Measurements from ENCODE around the gene COL23A1. TPM values are rescaled to one million over a fixed set of nuclear protein-coding genes. Genes with fewer than 3 reads are reported as not detected.

Gene COL23A1
- total and polyA plus RNA-seq, 2 of the 8 experiments (the other 6 are each of a cell fraction or from before 2014, with no cell fraction given) = 3.1 to 4.7 TPM

DNA sequence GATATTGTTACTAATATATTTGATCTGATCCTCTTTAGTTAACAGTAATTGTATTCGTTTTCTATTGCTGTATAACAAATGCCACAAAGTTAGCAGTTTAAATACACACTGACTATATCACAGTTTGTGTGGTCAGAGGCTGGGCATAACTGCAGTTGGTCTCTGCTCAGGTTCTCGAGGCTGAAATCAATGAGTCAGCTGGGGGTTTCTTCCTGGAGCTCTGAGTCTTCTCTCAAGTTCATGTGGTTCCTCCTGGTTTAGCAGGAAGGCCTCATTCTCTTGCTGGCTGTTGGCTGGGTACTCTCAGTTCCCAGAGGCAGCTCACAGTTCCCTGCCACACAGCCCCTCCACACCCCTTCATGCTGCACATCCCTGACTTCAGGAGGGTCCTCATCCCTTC is 20.7 kb downstream of the COL23A1 start (continued):
- no peak for TF ChIP-seq SUZ12 (IDR thresholded peaks at IDR 0.05; ENCODE audit: low read length)
- TF ChIP-seq EZH2 (IDR thresholded peaks at IDR 0.05; ENCODE audit: low read depth, low read length, severe bottlenecking) = no peak
- TF ChIP-seq JUN (IDR thresholded peaks at IDR 0.05; ENCODE audit: low read depth, low read length) = no peak
- no peak for TF ChIP-seq RAD21 (IDR thresholded peaks at IDR 0.05 in 1 of 2, conservative IDR thresholded peaks at IDR 0.05 in 1 of 2; ENCODE audit: low read depth in 2 of 2, low read length in 2 of 2)
- no peak for TF ChIP-seq KDM5A (IDR thresholded peaks at IDR 0.05; ENCODE audit: low read length)
- TF ChIP-seq SIX5 (IDR thresholded peaks at IDR 0.05; ENCODE audit: low read depth, low read length) = no peak
- no peak for TF ChIP-seq FOSL1 (IDR thresholded peaks at IDR 0.05; ENCODE audit: insufficient read depth, low read depth, low read length)

All from H1 (cell line).